H1 (cell line): ENCODE data around the gene BCL2L14. TPM values are rescaled to one million over a fixed set of nuclear protein-coding genes. Genes with fewer than 3 reads are reported as not detected.

ENCODE experiments used
- CTCF ChIA-PET: fragments of 300-600 bp; sonication (Branson Sonifier 250); formaldehyde crosslinking; loops from one replicate; lab custom pipeline; 2021; ENCODE audit not compliant: partially characterized antibody; lab: Charles Lee
- POLR2A ChIA-PET: fragments of 300-600 bp; sonication (Branson Sonifier 250); formaldehyde crosslinking; loops from one replicate; lab custom pipeline; 2021; ENCODE audit warnings: inconsistent platforms; ENCODE audit not compliant: partially characterized antibody; lab: Charles Lee
- DNase-seq, 2 experiments: peaks; one replicate each; pipeline versions ENCODE4 v3.0.0 to v3.0.0-alpha.2; 2010 to 2022; ENCODE audit warnings: low spot score in 2 of 2, low read depth in 1 of 2, mixed read lengths in 1 of 2
- FAIRE-seq: peaks from 2 replicates; lab custom pipeline; 2011; peaks lifted over from hg19 to GRCh38; lab: Jason Lieb, UNC
- H2AFZ ChIP-seq: 2 replicates; pipeline ENCODE4 v1.8.1; 2012; ENCODE audit warnings: low read length, inconsistent platforms
- H2AK5ac ChIP-seq: 2 replicates; pipeline ENCODE4 v1.6.1; 2013; ENCODE audit warnings: low read depth, low read length
- H2BK120ac ChIP-seq: replicated peaks from 2 replicates; pipeline ENCODE3; 2013; ENCODE audit warnings: low read depth, low read length, inconsistent platforms
- H2BK12ac ChIP-seq: 2 replicates; pipeline ENCODE4 v1.6.1; 2013; ENCODE audit warnings: low read depth, low read length
- H2BK15ac ChIP-seq: 2 replicates; pipeline ENCODE4 v1.6.1; 2013; ENCODE audit warnings: low read length
- H2BK20ac ChIP-seq: 2 replicates; pipeline ENCODE4 v1.6.1; 2013; ENCODE audit warnings: low read length
- H2BK5ac ChIP-seq: 2 replicates; pipeline ENCODE4 v1.6.1; 2013; ENCODE audit warnings: low read depth, low read length
- H3K14ac ChIP-seq: 2 replicates; pipeline ENCODE4 v1.6.1; 2013; ENCODE audit warnings: inconsistent platforms; ENCODE audit not compliant: insufficient read length
- H3K18ac ChIP-seq: 2 replicates; pipeline ENCODE4 v1.6.1; 2013; ENCODE audit warnings: low read length; ENCODE audit errors: extremely low read depth
- H3K23ac ChIP-seq: 2 replicates; pipeline ENCODE4 v1.6.1; 2013; ENCODE audit warnings: inconsistent platforms; ENCODE audit not compliant: insufficient read length
- H3K23me2 ChIP-seq: 2 replicates; pipeline ENCODE4 v1.6.1; 2013; ENCODE audit warnings: low read depth, low read length
- H3K27ac ChIP-seq: 2 replicates; pipeline ENCODE4 v1.6.1; 2011; ENCODE audit warnings: low read depth, low read length, inconsistent platforms
- H3K27me3 ChIP-seq, 4 experiments: replicated peaks in 1 of 4; 1 replicate in 1 of 4; 2 replicates in 3 of 4; pipeline versions ENCODE4 v1.6.1 to v1.8.1; 2011 to 2013; ENCODE audit warnings: low read length in 3 of 4, mild to moderate bottlenecking in 3 of 4, inconsistent platforms in 2 of 4, mixed read lengths in 2 of 4, moderate library complexity in 1 of 4; ENCODE audit not compliant: control insufficient read depth in 3 of 4, insufficient read depth in 3 of 4; ENCODE audit errors: extremely low read depth in 1 of 4
- H3K36me3 ChIP-seq, 4 experiments: 2 replicates each; pipeline versions ENCODE4 v1.6.1 to v1.8.1; 2011 to 2013; ENCODE audit warnings: mild to moderate bottlenecking in 4 of 4, low read length in 3 of 4, moderate library complexity in 2 of 4, control low read depth in 1 of 4, inconsistent platforms in 1 of 4; ENCODE audit not compliant: insufficient read depth in 4 of 4, control insufficient read depth in 2 of 4
- H3K4ac ChIP-seq: replicated peaks from 2 replicates; pipeline ENCODE3; 2013; ENCODE audit warnings: low read length, low read depth, mixed read lengths, inconsistent platforms; ENCODE audit not compliant: insufficient read length
- H3K4me1 ChIP-seq, 4 experiments: replicated peaks in 1 of 4; 1 replicate in 1 of 4; 2 replicates in 3 of 4; pipeline versions ENCODE4 v1.6.1 to v1.8.1; 2011 to 2013; ENCODE audit warnings: low read length in 3 of 4, inconsistent platforms in 2 of 4, mixed read lengths in 1 of 4; ENCODE audit not compliant: insufficient read depth in 4 of 4, control insufficient read depth in 3 of 4
- H3K4me2 ChIP-seq, 2 experiments: 2 replicates each; pipeline versions ENCODE4 v1.6.1 to v1.8.1; 2011 to 2013; ENCODE audit warnings: low read depth in 2 of 2, low read length in 2 of 2, control low read depth in 1 of 2, inconsistent platforms in 1 of 2, mild to moderate bottlenecking in 1 of 2; ENCODE audit not compliant: insufficient read depth in 1 of 2
- H3K4me3 ChIP-seq, 4 experiments: fragments of 200-600, 300-600 bp in 1 of 4; sonication (generic), shearing (Covaris generic), sonication (Bioruptor Twin) in 1 of 4; 2 replicates each; pipeline versions ENCODE4 v1.5.1 to v1.8.1; 2011 to 2016; ENCODE audit warnings: low read length in 4 of 4, low read depth in 3 of 4, control low read depth in 2 of 4, inconsistent platforms in 2 of 4, mild to moderate bottlenecking in 2 of 4, mixed read lengths in 1 of 4, moderate library complexity in 1 of 4; ENCODE audit not compliant: insufficient read depth in 2 of 4; ENCODE audit errors: extremely low read depth in 1 of 4
- H3K56ac ChIP-seq: replicated peaks from 2 replicates; pipeline ENCODE3; 2013; ENCODE audit warnings: low read depth, mild to moderate bottlenecking, mixed read lengths, low read length, inconsistent platforms; ENCODE audit not compliant: insufficient read length
- H3K79me1 ChIP-seq: 2 replicates; pipeline ENCODE4 v1.6.1; 2013; ENCODE audit warnings: low read depth, low read length, control low read depth
- H3K79me2 ChIP-seq, 2 experiments: 2 replicates each; pipeline versions ENCODE4 v1.6.1 to v1.8.1; 2012 to 2013; ENCODE audit warnings: low read length in 2 of 2, mild to moderate bottlenecking in 2 of 2, inconsistent platforms in 1 of 2; ENCODE audit not compliant: insufficient read depth in 2 of 2, control insufficient read depth in 1 of 2
- H3K9ac ChIP-seq, 4 experiments: replicated peaks in 1 of 4; 1 replicate in 1 of 4; 2 replicates in 3 of 4; pipeline versions ENCODE4 v1.6.1 to v1.8.1; 2011 to 2013; ENCODE audit warnings: low read depth in 3 of 4, low read length in 3 of 4, control low read depth in 2 of 4, mild to moderate bottlenecking in 2 of 4, moderate library complexity in 2 of 4, inconsistent platforms in 1 of 4; ENCODE audit errors: extremely low read depth in 1 of 4
- H3K9me3 ChIP-seq, 2 experiments: 2 replicates each; pipeline versions ENCODE4 v1.6.1 to v1.8.1; 2012 to 2013; ENCODE audit warnings: mild to moderate bottlenecking in 2 of 2, moderate library complexity in 2 of 2, control low read depth in 1 of 2, inconsistent platforms in 1 of 2, low read depth in 1 of 2, low read length in 1 of 2, mixed read lengths in 1 of 2; ENCODE audit not compliant: insufficient read depth in 2 of 2
- H4K20me1 ChIP-seq, 2 experiments: replicated peaks in 1 of 2; 2 replicates each; pipeline versions ENCODE3 to v1.8.1; 2011 to 2013; ENCODE audit warnings: inconsistent platforms in 2 of 2, low read length in 2 of 2, mild to moderate bottlenecking in 1 of 2; ENCODE audit not compliant: insufficient read depth in 2 of 2, control insufficient read depth in 1 of 2
- H4K5ac ChIP-seq: 2 replicates; pipeline ENCODE4 v1.6.1; 2013; ENCODE audit warnings: low read length, low read depth, mixed read lengths, inconsistent platforms; ENCODE audit not compliant: insufficient read length
- H4K8ac ChIP-seq: 2 replicates; pipeline ENCODE4 v1.8.0; 2013; ENCODE audit warnings: mild to moderate bottlenecking, moderate library complexity, low read length, inconsistent platforms; ENCODE audit not compliant: insufficient read depth; ENCODE audit errors: extremely low read depth
- H4K91ac ChIP-seq: replicated peaks from 2 replicates; pipeline ENCODE3; 2013; ENCODE audit warnings: low read length, mixed read lengths, inconsistent platforms; ENCODE audit not compliant: insufficient read length
- CBX8 ChIP-seq: fragments of 300-800, 300-1000 bp; sonication (generic); IDR thresholded peaks from 2 replicates; pipeline ENCODE4 v1.7.1; 2016; ENCODE audit warnings: low read depth, low read length, borderline replicate concordance
- CHD2 ChIP-seq: IDR thresholded peaks from 2 replicates; pipeline ENCODE4 v1.6.1; 2012; ENCODE audit warnings: low read length, improper control_type of control experiment
- JUND ChIP-seq: IDR thresholded peaks from 2 replicates; pipeline ENCODE4 v1.6.1; 2011; ENCODE audit warnings: mild to moderate bottlenecking, improper control_type of control experiment, low read length
- WGBS, 2 experiments: shearing (Covaris generic) in 1 of 2; methylation state at CpG; one replicate each; pipeline versions ENCODE4 v1.1.6 to v1.1.7; 2013 to 2015; ENCODE audit warnings: low lambda C conversion rate in 2 of 2, mixed read lengths in 2 of 2, inconsistent platforms in 1 of 2, low coverage in 1 of 2, missing lambda C conversion rate in 1 of 2; ENCODE audit not compliant: insufficient replicate concordance in 2 of 2, insufficient coverage in 1 of 2, insufficient read length in 1 of 2; ENCODE audit errors: extremely low coverage in 1 of 2, missing lambda C conversion rate in 1 of 2; 5-methylcytosine and 5-hydroxymethylcytosine counted together
- polyA plus RNA-seq, 7 experiments: library from polyadenylated mRNA; depleted of rRNA in 3 of 7; stranded (reverse) in 5 of 7; unstranded in 2 of 7; fragments of >200 nt in 5 of 7; fragments of 200-250 nt in 2 of 7; gene quantifications; 1 replicate in 5 of 7; 2 replicates in 1 of 7; 4 replicates in 1 of 7; pipeline versions ENCODE4 v1.2.1 to v1.2.3, GENCODE V29; 2011 to 2013; ENCODE audit warnings: missing spikeins in 2 of 7, mixed read lengths in 2 of 7
- total RNA-seq: library from RNA; stranded (reverse); fragmentation: NEBNext Ultra II Directional; extraction: Animal tissue kit (Norgen Biotek cat#: 25700); gene quantifications from 2 replicates; pipeline ENCODE4 v1.2.1, GENCODE V29; 2021
- TF ChIP-seq, protein P1 (sequence below): IDR thresholded peaks from 2 replicates; pipeline ENCODE4 v1.6.1; 2012; ENCODE audit warnings: inconsistent platforms

BCL2L14 gene
- total and polyA plus RNA-seq, 2 of the 8 experiments (the other 6 are each of a cell fraction or from before 2014, with no cell fraction given), result 0.80 to 2.4 TPM

DNA sequence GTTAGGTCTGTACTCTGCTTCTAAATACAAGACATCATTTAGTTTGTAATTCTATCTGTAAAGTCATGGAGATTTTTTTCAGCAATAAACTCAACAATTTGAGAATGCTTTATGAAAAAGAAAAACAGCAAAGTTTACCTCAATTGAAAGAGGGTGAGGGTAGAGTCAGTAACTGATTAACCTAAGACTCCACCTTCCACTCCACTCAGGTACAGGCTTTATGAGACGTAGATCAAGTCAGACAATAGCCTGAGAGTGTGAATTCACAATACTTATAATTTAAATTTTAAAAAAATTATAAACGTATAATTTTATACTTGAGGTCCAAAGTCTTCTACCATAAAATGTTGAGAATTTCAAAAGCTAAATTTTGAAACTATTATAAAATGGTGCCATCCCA is 45.9 kb downstream of the BCL2L14 start:
- TF ChIP-seq CBX8 (no peak), JUND (no peak), CHD2 (no peak)
- TF ChIP-seq, protein P1, sequence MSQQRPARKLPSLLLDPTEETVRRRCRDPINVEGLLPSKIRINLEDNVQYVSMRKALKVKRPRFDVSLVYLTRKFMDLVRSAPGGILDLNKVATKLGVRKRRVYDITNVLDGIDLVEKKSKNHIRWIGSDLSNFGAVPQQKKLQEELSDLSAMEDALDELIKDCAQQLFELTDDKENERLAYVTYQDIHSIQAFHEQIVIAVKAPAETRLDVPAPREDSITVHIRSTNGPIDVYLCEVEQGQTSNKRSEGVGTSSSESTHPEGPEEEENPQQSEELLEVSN, result no peak
- Histone ChIP-seq H4K5ac (no peak overlapping the region), H3K9ac (no peak overlapping the region), H3K56ac (no peak overlapping the region), H3K4me1 (0 out of 7 replicates have a peak, but pooled peaks cover 0 to 4% (median 0%) of the 10 kb centered on the region in 4 experiments), H2AFZ (no peak overlapping the region), H2BK120ac (no peak overlapping the region), H3K18ac (no peak overlapping the region), H4K20me1 (no peaks in the 10 kb centered on the region), H3K4me2 (no peak overlapping the region), H3K4me3 (no peak overlapping the region), H2BK5ac (no peak overlapping the region), H3K27me3 (no peaks in the 10 kb centered on the region), H2AK5ac (no peak overlapping the region), H3K23ac (no peak overlapping the region), H4K8ac (no peak overlapping the region), H3K36me3 (peaks cover 2 to 30% (median 9%) of the 10 kb centered on the region in 4 experiments; a peak in 4 of 8 replicates), H2BK20ac (no peak overlapping the region), H3K4ac (no peak overlapping the region), H4K91ac (no peak overlapping the region), H3K23me2 (no peaks in the 10 kb centered on the region), H2BK15ac (no peak overlapping the region), H3K14ac (no peak overlapping the region), H3K79me2 (no peaks in the 10 kb centered on the region), H3K79me1 (no peaks in the 10 kb centered on the region), H3K27ac (no peak overlapping the region), H3K9me3 (no peaks in the 10 kb centered on the region), H2BK12ac (no peak overlapping the region)
- CTCF ChIA-PET, result interaction anchor here (1.1 to 1.4 kb wide), 2 partner anchors 13 to 597 kb away, joined by 4 read pairs; no protein-coding TSS in a partner anchor
- DNase-seq (no peak), FAIRE-seq (peak; percentile 13)
- POLR2A ChIA-PET, result no interaction called here
- 84% methylated on average over 2 of the region's 2 CpGs; no CpG with 5 or more reads in 1 of the 2 experiments for WGBS, 2 experiments
